HG03066 (cell line): ENCODE results near the gene CSNK2A1.
"Not testable (repeated sequence)": the region's sequence is repeated elsewhere in the genome, so short reads cannot be mapped to it uniquely, and the experiment has no call there.

ENCODE experiments used
- ATAC-seq: cut with Tn5 transposase; IDR thresholded peaks from one replicate; pipeline ENCODE4 v1.9.1; 2021; ENCODE audit warnings: low read depth; ENCODE audit not compliant: unreplicated experiment

The CSNK2A1 gene

DNA sequence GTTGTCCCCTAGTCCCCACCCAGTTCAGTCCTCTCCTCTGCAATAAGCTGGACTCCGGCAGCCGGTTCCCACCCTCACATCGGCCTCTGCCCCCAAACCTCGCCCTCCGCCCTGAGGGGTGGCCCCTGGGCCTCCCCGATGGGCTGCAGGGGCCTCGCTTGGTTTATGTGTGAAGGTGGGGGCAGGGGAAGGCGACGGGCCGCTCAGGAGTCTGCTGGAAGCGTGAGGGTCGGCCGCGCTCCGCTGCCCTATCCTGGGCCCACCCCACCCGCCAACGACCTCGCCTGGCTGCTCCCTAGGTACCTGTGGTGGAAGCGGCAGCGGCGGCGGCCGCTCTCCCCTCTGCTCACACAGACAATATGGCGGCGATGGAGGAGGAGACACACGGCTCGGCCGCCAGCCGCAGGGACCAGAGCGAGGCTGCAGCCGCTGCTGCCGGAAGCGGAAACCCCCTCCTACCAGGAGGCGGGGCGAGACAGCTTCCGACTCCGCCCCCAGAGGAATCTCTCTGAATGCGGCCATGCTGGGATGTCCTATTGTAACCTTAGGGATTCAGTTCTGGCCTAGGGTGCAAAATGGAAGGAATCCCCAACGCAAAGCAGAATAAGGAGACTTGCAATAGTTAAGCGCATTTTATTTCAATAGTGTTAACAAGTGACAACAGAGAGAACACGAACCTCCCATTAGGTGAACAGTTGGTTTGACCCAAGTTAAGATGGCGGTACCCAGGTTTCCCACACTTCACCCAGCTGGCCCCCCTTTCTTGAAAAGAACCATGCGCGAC is at the start of gene CSNK2A1:
Gene CSNK2A1, minus strand, starts transcription at position 422 of the 784 bp plus-strand sequence. CDS start 35,239 bp downstream, outside the sequence.
- peak; percentile 94 for ATAC-seq

- ATAC-seq = no peak
Observed at GRCh38 chr20:592506-592905, 48.9 kb upstream of the CSNK2A1 start.

DNA sequence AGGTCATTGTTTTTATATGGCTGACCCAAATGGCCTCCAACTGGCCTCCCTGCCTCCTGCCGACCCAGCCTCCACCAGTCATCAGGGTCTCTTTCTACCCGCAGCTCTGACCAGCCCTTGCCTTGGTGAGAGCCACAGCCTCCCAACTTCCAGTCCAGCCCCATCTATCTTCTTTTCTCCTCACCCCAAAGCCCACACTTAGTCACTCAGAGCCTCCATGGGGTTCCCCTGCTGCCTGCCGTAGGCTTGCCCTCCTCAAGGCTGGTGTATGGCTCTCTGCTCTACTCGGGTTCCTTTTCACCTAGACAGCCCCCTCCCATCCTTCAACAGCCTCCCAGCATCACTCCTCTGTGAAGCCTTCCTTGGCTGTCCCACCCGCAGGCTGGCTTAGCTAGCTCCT is 48.4 kb upstream of the CSNK2A1 start:
- no peak for ATAC-seq

DNA sequence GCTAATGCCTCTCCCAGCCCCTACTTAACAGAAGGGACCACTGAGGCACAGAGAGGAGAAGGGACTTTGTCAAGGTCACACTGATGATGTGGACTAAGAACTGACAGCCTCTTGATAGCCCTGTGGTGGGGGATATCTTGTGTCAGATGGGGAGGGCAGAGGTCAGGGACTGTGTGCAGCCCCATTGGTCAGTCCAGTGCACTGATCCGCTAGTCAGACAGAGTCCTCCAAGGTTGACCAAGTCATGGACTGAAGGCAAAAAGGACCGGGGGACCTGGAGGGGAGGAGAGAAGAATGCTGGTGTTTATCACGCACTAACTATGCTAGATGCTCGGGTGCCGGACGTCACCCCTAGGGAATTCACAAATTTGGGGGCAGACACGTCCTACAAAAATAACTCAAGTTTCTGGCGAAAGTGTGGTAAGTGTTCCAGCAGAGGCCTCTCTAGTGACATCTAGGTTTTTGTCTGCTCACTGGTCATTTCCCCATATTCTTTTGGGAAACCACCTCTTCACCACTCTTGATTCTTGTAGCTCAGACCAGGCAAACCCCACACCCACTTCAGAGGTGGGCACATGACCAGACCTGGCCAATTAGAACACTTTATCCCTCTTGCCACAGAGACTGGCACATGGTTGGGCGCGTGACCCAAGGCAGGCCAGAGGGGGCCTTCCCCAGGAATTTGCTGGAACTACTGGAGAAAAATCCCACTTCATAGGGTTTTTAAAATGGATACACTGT is 45.5 kb upstream of the CSNK2A1 start:
- ATAC-seq = no peak

DNA sequence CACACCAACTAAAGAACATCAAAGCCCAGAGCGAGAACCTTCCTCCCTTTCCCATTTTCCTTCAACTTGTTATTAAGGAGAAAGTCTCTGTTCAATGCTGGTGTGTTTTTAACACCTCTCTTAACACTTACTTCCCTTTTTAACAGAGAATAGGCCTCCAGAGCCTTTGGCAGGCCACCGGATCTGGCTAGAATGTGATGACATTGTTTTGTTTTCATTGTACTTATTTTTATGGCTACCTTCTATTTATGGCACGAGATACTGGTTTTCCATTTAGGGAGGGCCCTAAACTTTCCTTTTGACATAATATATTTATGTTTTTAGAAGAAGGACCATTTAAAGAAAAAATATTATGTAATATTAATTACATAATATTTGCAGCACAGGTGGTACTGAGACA is 44.9 kb upstream of the CSNK2A1 start:
- ATAC-seq = no peak

DNA sequence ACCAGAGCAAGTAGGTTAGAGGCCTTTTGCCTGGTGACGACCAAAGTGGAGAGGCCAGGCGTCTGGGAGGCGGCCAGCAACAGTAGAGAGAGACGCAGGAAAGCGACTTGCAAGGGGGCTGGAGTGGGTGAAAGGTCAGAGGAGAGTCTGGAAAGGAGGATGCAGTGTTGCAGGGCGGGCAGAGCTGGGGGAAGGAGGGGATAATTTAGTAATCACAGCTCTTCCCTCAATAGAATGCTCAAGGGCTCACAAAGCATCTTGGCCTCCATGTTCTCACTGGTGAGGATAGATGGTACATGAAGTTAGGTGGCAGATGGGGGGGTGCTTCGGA is 41.3 kb upstream of the CSNK2A1 start:
- ATAC-seq = no peak

DNA sequence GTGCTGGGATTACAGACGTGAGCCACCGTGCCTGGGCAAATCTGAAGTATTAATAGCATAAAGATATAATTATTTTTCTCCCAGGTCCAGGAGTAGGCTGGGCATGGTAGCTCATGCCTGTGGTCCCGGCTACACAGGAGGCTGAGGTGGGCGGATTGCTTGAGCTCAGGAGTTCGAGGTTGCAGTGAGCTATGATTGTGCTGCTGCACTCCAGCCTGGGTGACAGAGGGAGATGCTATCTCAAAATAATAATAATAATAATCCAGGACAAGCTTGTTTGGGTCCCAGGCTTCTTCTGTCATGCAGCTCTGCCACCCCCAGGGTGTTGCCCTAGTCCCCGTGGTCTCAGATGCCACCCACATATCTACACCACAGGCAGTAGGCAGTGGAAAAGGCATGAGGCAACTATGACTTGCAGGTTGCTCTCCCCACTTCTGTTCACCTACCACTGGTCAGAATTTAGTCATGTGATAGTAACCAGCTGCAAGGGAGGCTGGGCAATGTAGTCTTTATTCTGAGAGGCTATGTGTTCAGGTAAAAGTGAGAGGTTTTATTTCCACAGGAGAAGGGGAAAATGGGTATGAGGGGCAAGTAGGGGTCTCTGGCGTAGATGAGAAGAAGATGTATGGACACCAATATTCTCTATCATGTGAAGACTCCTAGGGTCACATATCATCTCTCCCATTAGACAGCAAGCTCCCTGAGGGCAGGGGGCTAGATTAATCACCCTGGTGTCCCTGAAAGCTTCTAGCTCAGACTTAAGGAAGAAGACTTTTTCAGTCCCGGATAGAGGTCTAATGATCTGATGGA is 40.8 kb upstream of the CSNK2A1 start:
- ATAC-seq = no peak

- no peak for ATAC-seq
Observed at GRCh38 chr20:582204-582603, 38.6 kb upstream of the CSNK2A1 start.

DNA sequence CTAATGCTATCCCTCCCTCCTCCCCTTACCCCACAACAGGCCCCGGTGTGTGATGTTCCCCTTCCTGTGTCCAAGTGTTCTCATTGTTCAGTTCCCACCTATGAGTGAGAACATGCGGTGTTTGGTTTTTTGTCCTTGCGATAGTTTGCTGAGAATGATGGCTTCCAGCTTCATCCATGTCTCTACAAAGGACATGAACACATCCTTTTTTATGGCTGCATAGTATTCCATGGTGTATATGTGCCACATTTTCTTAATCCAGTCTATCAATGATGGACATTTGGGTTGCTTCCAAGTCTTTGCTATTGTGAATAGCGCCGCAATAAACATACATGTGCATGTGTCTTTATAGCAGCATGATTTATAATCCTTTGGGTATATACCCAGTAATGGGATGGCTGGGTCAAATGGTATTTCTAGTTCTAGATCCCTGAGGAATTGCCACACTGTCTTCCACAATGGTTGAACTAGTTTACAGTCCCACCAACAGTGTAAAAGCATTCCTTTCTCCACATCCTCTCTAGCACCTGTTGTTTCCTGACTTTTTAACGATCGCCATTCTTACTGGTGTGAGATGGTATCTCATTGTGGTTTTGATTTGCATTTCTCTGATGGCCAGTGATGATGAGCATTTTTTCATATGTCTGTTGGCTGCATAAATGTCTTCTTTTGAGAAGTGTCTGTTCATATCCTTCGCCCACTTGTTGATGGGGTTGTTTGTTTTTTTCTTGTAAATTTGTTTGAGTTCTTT is 35.5 kb upstream of the CSNK2A1 start:
- not testable (repeated sequence) for ATAC-seq

DNA sequence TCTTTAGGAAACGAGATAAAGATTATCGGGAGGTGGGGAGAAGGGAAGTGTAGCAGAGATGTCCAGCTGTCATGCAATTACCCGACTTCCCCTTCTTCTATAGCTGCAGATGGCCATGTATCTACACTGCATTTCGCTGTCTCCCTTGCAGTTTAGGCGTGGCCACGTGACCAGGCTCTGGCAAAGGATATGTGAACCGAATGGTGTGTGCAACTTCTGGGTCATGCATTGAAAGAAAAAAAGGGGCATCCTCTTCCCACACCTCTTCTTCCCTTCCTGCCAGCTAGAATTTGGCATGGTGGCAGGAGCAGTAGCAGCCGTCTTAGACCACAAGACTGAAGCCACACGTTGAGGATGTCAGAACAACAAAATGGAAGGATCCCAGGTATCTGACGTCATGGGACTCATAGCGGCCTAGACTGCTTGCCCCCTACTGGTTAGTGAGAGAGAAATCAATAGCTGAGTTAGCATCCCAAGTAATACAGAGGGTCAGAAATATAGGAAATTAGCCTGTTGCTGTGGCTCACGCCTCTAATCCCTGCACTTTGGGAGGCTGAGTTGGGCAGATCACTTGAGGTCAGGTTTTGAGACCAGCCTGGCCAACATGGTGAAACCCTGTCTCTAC is 33.7 kb upstream of the CSNK2A1 start:
- no peak for ATAC-seq

DNA sequence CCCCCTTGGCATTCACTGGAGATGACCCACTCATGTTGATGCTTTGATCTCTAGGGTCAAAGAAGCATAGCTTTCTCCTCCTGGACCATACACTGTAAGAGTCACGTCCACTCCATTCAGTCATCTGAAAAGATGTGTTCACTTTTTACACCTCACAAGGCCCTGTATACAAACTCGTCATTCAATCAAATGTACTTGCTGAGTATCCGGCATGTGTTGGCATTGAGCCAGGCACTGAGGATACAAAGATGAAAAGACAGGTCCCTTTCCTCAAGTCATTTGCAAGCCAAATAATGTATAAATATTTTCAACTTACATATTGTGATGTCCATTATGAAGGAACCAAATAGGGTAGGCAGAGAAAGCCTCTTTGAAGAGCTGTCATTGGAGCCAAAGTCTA is 32.6 kb upstream of the CSNK2A1 start:
- ATAC-seq = no peak

DNA sequence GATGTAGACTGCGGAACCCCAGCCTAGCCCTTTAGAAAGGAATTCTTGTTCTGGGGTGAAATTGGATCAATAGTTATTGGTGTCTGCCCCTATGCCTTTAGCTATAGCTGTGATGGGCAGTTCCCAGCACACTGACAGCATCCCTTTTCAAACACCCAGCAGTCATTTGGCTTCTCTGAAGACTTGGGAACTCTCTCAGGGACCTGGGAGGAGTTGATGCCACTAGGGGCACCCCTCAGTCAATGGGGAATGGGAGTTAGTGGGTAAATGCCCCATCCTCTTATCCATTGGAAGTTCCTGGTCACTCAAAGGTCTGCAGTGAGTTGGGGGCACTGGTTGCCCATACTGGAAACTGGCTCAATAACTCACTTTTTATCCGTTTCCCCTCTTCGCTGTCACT is 31.6 kb upstream of the CSNK2A1 start:
- ATAC-seq = no peak

DNA sequence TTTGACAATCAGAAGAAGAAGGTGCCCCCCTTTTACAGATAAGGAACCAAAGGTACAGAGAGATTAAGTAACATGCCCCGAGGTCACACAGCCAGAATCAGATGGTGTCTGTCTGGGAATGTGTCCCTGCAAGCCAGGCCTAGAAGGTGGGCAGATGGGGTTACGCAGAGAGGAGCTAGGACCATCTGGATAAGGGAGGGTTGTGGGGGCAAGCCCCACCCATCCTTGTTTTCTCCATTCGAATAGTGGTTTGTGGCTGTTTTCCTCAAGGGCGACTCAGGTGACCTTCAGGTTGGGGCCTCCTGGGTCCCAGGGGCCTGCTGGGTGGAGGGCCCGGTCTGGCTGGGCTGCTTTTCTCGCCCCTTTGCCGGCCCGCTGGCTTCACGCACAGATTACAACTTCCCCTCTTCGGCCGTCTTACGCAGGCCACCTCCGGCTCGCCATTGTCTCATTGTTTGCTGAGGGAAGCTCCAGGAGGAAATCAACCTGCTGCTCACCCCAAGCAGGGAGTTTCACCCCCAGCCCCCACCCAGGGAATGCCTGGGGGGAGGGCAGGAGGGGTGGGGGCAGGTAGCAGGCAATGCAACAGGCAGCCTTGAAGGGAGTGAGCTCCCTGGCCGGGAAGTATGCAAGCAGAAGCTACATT is 30.8 kb upstream of the CSNK2A1 start:
- no peak for ATAC-seq

DNA sequence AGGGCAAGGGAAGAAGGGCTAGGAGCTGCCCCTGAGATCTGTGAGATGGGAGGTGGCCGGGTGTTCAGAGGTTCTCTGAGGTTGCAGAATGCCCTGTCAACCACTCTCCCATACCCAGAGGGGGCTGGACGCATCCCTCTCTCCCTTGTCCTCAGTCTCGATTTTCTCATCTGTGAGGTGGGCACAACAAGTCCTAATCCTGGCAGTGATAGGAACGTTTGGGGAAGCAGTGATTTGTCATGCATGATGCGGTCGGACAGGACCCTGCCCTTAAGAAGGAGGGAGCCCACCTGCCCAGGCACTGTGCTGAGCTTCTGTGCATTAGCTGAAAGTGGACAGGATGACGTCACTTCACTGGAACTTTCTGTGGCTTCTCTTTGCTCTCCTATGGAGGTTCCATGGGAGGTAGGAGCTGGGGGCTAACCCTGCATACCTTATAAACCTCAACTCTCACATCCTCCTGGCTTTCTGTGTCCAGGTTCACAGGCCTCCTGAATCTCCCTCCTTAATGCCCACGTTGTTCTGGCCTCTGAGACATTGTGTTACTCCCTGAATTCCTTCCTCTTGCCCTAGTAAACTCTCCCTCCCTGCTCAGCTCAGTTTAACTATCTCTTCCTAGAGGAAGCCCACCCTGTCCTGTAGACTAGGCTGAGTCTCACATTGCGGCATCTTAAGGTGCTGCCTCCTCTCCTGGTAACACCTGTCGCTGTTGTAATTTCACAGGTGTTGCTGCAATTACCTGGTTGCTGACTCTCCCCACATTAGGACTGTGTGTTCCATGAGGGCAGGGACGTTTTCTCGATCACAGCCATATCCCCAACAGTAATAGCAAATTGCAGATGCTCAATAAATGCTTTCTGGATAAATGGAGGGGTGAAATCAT is 30.1 kb upstream of the CSNK2A1 start:
- ATAC-seq = no peak

- ATAC-seq = no peak
Observed at GRCh38 chr20:572727-573126, 29.1 kb upstream of the CSNK2A1 start.

GRCh38 chr20:571754-572441 is 28.3 kb upstream of the CSNK2A1 start:
- ATAC-seq = no peak

DNA sequence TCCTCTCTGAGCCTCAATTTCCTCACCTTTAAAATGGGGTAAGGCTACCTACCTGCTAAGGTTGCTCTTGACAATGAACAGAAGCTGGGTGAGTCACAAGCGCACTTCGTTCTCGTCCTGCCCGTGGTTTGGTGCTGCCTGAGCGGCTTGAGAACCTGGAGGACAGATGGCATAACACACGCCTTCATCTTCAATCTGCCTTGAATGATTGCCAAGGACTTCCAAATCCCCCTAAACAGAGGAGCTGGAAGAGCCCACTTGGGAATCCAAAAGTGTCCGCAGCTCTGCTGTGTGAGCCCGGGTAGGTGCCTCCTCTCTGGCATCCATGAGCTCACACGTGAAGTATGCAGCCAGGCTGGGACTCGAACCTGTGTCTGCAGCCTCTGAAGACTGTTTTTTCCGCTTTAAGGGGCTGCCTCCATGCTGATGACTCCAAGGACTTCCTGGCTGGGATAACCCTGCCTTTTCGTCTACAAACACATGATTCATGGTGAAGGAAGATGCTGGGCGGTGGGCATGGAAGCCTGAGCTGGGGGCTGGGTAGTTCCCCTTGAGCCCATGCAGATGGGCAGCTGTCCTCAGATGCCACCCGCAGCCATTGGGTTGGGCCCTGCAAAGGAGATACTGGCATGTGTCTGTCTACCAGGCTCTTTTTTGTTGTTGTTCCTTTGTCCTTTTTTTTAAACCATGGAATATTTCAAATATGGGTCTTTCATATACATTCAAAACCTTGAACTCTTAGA is 25.3 kb upstream of the CSNK2A1 start:
- no peak for ATAC-seq
